NOMO-1 treated with DMSO at 0.1 percent for 48 hours (cell line): ENCODE measurements around the gene CMBL.
A peak's percentile ranks its signal among the peaks of the same experiment; 100 is the strongest.
"Not testable (repeated sequence)": the region's sequence is repeated elsewhere in the genome, so short reads cannot be mapped to it uniquely, and the experiment has no call there.

Source experiments
- DNase-seq: peaks from one replicate; lab custom pipeline; 2025; ENCODE audit not compliant: unreplicated experiment; lab: John Stamatoyannopoulos, UW

Gene CMBL

DNA sequence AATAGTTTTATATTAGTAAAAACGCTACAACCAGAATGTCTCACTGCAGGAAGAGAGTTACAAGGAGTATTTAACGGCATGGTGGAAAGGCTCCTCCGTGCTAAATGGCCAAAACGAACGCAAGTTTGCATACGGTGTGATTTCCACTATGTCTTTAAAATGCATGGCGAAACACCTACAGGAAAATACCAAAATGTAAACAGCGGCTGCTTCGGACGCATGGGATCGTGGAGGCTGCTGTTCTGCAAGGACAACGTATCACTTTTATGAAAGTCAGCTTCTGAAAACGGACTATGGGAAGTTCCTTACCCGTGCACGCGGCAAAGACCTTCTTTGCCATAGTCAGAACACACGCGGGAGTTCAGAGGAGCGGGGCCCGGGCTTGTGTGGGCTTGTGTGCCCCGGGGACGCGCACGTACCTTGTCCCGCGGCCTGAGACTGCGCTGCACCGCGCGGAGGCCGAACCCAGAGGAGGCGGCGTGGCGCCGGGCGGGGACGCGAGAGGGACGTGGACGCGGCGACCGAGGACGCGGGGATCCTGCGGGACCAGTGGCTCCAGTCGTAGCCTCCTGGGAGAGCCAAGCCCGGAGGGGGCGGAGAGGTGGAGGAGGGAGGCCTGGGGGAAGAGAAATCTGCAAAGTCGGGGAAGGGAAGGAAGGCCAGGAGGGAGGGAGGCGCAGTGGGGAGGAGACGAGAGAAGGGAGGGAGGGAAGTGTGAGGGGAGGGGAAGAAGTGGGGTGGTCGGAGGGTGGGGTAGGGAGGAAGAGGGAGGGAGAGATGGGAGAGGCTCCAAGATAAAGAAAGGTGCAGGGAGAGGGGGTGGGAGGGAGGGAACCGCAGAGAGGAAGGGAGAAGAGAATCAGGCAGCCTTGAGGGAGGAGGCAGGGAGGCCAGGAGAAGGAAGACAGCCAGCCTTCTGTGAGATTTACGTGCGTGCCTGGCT is at the start of gene CMBL:
Gene CMBL, minus strand, starts transcription at position 697 of the 943 bp plus-strand sequence. CDS start 17,140 bp downstream, outside the sequence.
- DNase-seq, result peak; percentile 73

DNA sequence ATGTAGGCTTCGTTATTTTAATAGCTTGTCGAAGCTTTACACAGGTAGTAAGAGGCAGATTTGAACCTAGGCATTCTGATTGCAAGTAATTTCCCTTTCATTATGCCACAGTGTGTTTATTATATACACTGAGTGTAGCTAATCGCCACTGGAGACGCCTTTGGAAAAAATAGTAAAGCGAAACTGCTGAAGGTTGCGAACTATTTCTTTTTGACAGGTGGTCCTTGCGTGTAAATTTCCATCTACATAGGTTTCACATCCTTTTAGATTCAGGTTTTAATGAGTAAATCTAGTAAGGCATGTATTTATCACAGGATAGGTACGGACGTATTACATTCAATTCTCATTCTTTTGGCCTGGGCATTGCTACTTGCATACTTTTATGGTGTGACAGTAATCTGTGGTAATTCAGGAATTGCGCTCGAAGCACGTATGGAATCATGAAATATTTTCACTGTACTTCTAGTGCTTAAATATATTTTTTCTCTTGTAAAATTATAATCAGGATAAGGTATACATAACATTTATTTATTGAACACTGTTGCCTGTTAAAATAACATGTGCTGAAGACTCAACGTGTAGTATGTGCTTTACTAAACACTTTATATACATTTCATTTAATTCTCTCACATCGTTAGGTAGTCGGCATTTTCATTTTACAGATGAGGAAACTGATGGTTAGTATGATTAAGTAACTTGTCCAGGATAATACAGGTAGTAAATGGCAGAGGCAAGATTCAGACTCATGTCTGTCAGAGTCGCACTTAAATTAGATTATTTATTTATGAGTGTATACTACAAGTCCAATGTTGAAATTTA is 47.6 kb upstream of the CMBL start:
- DNase-seq, result peak; percentile 82

DNA sequence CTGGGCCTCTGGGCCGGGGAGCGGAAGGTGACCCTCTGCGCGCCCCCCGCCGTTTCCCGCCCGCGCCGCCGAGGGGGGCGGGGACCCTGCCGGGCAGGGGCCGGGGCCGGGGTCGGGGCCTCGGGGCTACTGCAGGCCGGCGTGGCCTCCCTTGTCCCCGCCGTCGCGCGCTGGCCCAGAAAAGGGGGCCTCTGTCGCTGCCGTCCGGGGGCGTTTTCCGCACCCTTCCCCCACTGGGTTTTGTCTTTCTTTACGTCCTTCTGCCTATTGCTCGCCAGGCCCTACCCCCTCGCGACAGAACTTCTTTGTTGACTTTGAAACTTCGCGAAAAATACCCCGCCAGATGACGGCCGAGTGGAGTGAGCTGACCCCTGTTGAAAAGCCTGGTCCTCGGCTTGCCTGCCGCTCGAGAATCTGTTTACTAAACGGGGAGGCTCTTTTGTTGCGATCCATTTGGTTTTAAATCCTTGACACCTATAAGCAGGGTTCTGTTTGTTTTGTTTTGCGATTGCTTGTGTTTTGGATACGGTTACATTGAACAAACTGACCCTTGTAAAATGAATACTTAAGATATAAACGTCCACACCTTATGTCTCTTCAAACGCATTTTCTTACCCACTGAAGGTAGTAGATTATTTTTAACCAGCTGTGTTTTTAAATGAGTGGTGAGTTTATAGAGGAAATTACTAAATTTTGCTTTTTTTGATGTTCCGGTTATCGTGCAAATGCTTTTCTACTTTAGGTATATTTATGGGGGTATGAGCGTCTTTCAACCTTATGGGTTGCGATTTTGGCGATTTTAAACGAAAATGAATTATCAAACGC is 46.6 kb upstream of the CMBL start:
- peak; percentile 67 for DNase-seq

DNA sequence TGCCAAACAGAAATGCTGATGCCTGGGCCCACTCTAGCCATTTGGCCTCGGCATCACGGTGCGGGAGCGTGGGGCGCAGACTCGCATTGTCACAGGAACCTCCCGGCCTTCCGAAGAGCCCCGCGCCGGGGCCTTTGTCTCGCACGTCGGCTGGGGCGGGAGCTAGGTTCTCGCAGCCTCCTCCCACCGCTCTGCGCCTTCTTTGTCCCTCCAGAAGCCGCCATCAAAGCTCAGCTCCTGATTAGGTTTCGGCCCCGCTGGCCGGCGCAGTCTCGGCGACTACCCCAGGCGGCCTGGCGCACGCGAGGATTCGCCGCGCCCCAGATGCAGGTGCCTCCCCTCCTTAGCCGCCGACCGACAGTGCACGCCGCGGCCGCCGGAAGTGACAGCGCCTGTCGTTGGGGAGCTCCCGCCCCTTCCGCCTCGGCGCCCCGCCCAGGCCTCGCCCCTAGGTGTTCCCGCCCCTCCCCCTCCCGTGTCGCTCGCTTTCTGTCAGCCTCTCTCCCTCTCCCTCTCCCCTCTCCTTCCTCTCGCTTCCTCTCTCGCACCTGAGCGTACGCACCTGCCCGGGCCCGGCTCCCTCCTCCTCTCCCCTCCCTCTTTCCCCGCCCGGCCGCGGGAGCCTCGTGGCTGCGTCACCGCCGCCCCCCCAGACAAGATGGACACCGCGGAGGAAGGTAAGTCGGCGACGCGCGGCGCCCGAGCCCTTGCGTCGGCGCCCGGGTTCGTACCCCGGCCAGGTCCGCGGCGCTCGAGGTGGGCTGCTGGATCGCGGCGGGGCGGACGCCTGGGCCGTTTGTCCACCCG is 45.7 kb upstream of the CMBL start, which contains the start of gene MARCHF6:
Gene MARCHF6, plus strand, starts transcription at position 455 of the 807 bp plus-strand sequence. Its CDS starts 204 bp downstream, at position 659.
- peak; percentile 95 for DNase-seq

DNA sequence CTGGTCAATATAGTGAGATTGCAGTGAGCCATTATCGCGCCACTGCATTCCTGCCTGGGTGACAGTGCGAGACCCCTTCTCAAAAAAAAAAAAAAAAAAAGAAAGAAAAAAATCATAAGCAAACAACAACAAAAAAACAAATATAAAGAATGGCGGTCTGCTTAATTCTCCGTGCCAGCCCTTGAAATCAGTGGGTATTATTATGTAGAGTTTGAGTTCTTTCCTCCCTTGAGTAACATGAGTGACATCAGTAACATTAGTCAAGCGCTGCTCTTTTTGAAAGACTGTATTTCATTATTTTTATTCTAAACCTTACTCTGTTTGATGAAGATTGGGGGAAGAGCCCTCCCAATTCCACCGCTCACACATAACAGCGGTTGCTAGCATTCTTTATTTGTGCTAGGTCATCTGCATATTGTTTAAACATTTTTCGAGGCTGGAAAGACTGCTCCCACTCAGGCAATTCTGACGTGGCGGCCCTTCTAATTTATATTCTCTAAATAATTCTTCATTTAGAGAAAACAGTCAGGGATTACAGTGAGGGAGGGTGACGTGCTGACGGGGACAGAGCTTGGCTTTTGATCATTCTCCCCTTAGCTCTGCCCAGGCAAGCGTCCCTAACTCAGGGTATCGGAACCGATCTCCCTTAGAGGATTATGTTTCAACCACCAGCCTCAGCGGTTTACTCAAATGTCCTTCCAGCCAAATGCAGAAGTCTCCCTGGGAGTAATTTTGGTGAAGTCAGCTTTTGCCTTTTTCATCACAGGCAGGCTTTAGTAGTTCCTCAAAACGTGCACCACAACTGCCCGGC is 44.9 kb upstream of the CMBL start:
- DNase-seq, result peak; percentile 99

DNA sequence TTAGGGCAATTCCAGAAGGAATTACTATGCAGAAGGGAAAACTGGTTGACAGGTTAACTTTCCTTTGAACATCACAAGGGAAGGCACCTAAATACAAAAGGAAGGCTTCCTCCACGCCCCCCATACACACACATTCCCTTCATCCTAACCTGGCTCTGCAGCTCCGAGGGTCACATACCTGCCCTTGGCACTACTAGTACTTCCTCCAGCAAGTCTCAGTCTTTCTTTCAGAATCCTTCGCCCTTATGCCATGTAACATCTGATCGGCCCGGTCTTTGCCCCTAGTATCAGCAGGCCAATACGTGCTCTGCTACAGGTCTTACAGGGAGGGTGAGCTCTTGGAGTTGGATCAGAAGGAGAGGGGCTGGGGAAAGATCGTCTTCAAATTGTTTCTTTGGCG is 44.2 kb upstream of the CMBL start:
- DNase-seq, result no peak

DNA sequence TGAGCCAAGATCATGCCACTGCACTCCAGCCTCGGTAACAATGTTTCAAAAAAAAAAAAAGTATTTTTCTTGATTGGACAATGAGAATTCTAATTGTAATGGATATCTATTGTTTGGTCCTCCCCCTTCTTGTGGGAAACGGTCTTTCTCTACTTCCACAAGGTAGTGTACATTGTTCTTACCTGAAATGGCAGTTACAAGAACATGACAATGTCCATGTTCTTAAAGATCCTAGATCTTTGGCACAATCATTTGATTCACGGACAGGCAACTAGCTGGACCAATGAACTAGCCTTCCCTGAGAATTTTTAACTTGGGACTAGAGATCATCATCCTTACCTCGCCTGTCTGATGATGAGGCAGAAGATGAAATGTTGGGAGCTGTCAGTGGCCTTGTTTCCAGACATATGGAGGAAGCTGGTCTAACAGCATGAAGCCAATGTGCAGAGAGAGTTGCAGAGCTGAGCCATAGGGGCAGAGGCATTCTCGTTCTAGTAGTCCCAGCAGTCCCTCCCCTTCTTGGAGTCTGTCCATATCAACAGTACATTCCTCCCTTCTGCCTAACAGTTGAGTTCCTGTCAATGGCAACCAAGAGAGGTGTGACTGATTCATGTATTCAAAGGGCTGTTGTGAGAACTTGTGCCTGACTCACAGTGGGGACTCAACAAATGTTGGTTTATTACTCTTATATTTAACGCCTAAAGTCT is 43.6 kb upstream of the CMBL start:
- no peak for DNase-seq

DNA sequence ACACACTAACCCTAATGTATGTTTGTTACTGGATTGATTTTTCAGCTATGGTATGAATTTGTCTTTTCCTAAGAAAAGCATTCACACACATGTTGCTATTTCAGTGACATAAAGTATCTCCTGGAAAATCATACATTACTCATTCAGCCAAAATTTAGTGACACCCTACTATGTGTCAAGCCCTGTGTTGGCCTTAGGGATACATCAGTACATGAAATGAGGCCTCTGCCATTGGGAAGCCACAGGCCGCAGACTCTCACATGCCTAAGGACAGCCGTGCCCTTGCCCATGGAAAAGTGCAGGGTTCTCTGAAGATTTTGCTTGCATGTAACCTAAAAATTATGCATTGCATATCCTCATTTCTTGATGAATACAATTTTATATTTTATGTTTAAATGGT is 40.6 kb upstream of the CMBL start:
- no peak for DNase-seq

DNA sequence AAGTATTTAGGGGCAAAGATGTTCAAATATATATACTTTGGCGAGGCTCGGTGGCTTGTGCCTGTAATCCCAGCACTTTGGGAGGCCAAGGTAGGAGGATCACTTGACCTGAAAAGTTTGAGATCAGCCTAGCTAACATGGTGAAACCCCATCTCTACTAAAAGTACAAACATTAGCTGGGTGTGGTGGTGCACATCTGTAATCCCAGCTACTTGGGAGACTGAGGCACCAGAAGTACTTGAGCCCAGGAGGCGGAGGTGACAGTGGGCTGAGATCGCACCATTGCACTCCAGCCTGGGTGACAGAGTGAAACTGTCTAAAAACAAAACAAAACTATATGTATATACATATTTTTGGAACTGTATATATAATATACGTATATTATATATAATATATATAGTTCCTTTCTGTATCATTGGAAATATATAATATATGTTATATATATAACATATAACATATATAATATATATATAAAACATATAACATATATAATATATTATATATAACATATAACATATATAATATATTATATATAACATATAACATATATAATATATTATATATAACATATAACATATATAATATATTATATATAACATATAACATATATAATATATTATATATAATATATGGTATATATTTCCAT is 36.9 kb upstream of the CMBL start:
- not testable (repeated sequence) for DNase-seq

DNA sequence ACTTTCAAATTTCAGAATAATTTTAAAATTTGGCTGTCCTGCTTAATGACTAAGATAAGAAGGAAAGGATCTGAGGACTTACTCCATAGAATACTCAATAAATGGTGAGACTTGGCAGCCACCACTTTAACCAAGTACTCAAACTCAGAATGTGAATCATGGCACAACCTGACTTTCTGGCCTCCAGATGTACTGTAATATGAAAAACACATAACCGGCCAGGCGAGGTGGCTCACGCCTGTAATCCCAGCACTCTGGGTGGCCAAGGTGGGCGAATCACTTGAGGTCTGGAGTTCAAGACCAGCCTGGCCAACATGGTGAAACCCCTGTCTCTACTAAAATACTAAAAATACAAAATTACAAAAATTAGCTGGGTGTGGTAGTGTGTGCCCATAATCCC is 35.8 kb upstream of the CMBL start:
- DNase-seq, result no peak

DNA sequence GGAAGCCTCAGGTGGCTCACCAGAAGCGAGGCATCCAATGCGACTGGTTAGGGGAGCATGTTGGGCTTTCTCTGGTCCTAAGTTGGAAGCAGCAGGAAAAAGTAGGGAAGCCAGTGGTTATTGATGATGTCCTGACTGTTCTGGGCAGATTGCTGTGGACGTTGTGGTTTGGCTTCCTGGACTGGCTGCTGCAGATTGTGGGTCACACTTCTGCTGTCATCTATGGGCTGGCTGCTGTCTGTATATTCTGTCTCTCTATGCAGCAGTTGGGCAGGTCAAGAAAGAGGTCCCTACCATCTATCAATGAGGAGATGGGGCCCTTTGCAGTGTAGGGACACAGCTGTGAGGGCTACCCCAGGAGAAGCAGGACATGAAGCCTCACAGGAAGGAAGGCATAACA is 32.3 kb upstream of the CMBL start:
- no peak for DNase-seq

DNA sequence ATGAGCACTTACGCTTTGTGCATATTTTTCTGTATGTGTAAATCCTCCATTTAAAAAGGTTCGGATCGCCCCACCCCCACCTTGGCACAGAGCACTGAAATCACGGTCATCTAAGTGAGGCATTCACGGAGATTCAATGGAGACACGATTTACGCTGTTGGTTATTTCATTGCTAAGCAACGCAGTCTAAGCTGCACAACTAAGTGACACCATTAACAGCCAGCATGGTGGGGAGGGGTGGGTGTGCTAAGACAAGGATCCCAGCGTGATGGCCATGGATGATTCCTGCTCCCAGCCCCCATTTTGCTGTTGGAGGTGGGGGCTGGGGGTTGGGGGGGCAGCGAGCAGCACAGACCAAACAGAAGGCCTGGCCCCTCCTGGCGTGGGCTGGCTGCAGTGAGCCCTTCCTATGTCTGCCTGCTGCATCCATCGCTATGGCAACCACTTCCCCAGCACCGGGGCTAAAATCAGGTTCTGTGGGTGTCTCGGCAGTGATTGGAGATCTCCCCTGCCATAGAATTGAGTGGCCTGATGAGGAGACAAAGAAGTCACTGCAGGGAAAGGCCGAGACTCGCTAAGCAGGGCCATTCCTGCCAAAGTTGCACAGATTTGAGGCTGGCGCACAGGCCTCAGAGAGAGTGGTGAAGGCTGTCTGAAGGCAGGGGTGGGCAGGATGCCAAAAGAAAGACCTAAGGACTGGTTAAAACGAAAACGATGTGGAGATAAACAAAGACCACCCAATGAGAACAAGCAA is 31.5 kb upstream of the CMBL start:
- DNase-seq, result no peak

DNA sequence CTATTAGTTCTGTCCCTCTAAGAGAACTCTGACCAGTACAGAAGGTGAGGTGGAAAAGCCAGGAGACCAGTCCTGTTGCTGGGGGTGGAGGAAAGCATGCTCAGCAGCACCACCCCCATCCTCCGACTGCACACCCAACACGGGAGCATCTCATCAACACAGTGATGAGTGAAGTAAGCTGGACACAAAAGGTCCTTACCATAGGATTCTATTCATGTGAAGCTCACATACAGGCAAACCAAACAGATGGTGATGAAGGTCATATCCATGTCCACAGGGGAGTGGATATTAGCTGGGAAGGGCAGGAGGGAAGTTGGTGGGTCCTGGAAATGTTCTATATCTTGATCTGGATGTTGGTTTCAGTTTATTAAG is 31.0 kb upstream of the CMBL start:
- DNase-seq, result no peak

DNA sequence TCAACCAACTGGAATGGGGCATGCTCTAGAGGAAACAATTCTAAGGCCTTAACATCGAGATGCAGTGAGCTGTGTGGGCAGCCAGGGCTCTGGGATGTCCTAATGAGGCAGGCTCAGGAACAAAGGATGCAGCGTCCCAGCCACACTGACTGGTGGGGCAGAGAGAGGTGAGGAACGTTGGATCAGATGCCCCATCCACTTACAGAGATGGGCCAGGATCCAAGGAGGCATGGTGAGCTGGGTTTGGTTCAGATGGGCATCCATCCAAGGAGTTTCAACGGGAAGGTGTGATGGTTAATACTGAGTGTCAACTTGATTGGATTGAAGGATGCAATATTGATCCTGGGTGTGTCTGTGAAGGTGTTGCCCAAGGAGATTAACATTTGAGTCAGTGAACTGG is 30.3 kb upstream of the CMBL start:
- no peak for DNase-seq

DNA sequence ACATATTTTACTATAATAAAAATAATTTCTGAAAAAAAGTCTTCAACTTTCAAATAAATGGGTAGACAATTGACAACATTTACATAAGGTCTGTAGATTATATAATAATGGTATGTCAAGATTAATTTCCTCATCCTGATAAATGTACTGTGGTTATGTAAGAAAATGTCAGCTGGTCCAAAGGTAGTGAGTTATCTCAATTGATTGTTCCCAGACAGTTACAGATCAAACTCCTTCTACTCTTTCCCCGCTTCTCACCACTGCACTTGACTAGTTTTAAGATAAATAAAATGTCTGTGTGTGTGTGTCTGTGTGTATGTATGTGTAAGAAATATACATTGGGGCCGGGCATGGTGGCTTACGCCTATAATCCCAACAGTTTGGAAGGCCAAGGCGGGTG is 29.4 kb upstream of the CMBL start:
- no peak for DNase-seq

DNA sequence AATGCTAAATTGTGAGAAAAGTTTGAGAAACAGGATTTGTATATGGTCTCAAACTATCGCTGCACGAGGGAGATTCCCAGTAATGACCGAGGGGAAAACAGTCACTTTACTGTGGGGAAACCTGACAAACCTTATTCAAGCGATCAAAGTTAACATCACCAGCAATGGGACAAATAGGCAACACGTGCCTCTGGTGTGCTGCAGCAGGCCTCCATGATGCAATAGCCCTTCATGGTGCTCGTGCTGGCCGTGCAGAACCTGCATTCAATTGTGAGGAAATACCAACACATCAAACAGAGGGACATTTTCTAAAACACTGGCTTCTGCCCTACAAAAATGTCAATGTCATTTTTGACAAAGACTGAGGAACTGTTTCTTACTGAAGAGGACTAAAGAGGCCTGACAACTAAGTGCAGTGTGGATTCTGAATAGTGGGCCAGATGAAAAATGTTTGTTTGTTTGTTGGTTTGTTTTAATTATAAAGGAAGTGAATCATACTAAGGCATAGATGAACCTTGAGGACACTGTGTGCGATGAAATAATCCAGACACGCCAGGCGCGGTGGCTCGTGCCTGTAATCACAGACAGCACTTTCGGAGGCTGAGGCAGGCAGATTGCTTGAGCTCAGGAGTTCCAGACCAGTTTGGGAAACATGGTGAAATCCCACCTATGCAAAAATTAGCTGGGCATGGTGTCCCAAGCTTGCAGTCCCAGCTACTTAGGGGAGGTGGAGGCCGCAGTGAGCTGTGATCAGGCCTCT is 28.2 kb upstream of the CMBL start:
- DNase-seq, result no peak

DNA sequence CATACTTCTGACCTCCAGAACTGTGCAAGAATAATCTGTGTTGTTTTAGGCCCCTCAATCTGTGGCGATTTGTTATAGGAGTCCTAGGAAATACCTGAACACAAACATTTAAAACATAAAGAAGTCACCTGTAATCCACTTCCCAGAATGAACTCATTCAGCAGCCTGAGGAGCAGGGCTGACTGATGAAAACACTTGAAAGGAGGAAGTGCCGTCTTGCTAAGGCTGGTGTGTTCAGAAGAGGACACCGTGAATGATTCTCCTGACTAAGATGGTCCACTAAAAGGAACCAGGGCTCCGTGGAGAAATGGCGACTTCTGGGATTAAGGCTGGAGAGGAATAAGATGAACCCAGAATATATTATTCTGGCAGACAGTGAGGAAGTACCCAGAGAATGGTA is 27.1 kb upstream of the CMBL start:
- DNase-seq, result peak; percentile 62
